ENCODE data around the gene RRP8. TPM values are rescaled to one million over a fixed set of nuclear protein-coding genes. Genes with fewer than 3 reads are reported as not detected.

RRP8 gene
- total RNA-seq, 1 experiment from 2014 or later: 17.8 TPM

DNA sequence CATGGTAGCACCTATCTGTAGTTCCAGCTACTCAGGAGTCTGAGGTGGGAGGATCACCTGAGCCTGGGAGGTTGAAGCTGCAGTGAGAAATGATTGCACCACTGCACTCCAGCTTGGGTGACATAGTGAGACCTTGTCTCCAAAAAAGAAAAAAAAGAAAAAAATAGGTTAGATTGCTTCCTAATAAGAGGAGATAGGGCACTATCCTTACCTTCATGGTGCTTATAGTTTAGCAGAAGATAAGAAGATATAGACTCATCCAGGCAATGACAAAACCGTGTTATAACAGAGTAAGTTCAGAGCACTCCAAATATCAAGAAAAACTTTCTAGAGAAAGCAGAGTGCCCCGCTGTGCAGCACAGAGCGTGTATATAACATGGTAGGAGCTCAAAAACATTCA lies 42.1 kb downstream of the RRP8 start:
- intact Hi-C loops (cut with micrococcal nuclease): no loop called here
- Histone ChIP-seq H3K79me2 (ENCODE audit: insufficient read depth, low read length) (no peaks in the 10 kb centered on the region), H3K27me3 (ENCODE audit: insufficient read depth, low read length) (no peaks in the 10 kb centered on the region), H3K9ac (ENCODE audit: low read length) (no peak overlapping the region), H3K9me2 (ENCODE audit: insufficient read depth) (no peaks in the 10 kb centered on the region), H3K4me2 (ENCODE audit: low read length) (no peak overlapping the region), H3K4me3 (replicated peaks in 1 of 2; ENCODE audit: low read depth in 1 of 2, low read length in 2 of 2) (no peak overlapping the region), H2AFZ (ENCODE audit: low read depth, low read length, poor library complexity, severe bottlenecking) (no peak overlapping the region), H3K4me1 (ENCODE audit: control insufficient read depth in 1 of 2, insufficient read depth in 2 of 2, low read length in 2 of 2) (peaks cover 0 to 6% of the 10 kb centered on the region in 2 experiments; a peak in 1 of 4 replicates), H3K27ac (ENCODE audit: low read depth, low read length) (no peak overlapping the region), H3K9me3 (ENCODE audit: control insufficient read depth in 1 of 2, insufficient read depth in 1 of 2, low read depth in 1 of 2, low read length in 2 of 2) (no peaks in the 10 kb centered on the region), H3K36me3 (ENCODE audit: control insufficient read depth in 1 of 2, insufficient read depth in 2 of 2, low read length in 2 of 2) (no peaks in the 10 kb centered on the region; a peak in 1 of 4 replicates), H4K20me1 (ENCODE audit: insufficient read depth) (no peaks in the 10 kb centered on the region)
- no peak for ATAC-seq
- no TSS peak for BruUV-seq (replicated peaks)
- DNase-seq (ENCODE audit: low read depth, low spot score): no peak
- ChIA-PET POLR2A (no interaction called here), RAD21 (ENCODE audit: low non-redundant PET in 1 of 2, low total read pairs in 2 of 2, uncharacterized antibody in 2 of 2, unreplicated experiment in 2 of 2) (no interaction called here), CTCF (no interaction called here)
- TF ChIP-seq ZFX (IDR thresholded peaks at IDR 0.05) (no peak), ZNF274 (IDR thresholded peaks at IDR 0.05; ENCODE audit: low read depth, low read length) (no peak), EZH2 (IDR thresholded peaks at IDR 0.05) (no peak), ZBTB33 (IDR thresholded peaks at IDR 0.05; ENCODE audit: extremely low read depth, insufficient replicate concordance, low read length) (no peak), FOSL1 (IDR thresholded peaks at IDR 0.05; ENCODE audit: low read depth) (no peak), SIN3A (IDR thresholded peaks at IDR 0.05; ENCODE audit: low read depth) (no peak), POLR2A (IDR thresholded peaks at IDR 0.05; ENCODE audit: borderline replicate concordance, extremely low read depth, insufficient read depth, insufficient read length) (no peak), CEBPB (IDR thresholded peaks at IDR 0.05; ENCODE audit: low read depth) (no peak), EGR1 (IDR thresholded peaks at IDR 0.05; ENCODE audit: low read depth) (no peak), JUND (IDR thresholded peaks at IDR 0.05) (no peak), SP1 (IDR thresholded peaks at IDR 0.05; ENCODE audit: low read depth) (no peak), SRF (IDR thresholded peaks at IDR 0.05; ENCODE audit: low read depth) (no peak), YY1 (IDR thresholded peaks at IDR 0.05; ENCODE audit: extremely low read depth, insufficient replicate concordance, low read depth, low read length) (no peak), REST (IDR thresholded peaks at IDR 0.05; ENCODE audit: low read depth) (no peak), ELF1 (IDR thresholded peaks at IDR 0.05; ENCODE audit: borderline replicate concordance, low read depth) (no peak), EZH2phosphoT487 (IDR thresholded peaks at IDR 0.05; ENCODE audit: borderline replicate concordance) (no peak), RAD21 (IDR thresholded peaks at IDR 0.05; ENCODE audit: low read depth) (no peak), CBX3 (IDR thresholded peaks at IDR 0.05; ENCODE audit: low read depth) (no peak)
- TF ChIP-seq, protein P1, sequence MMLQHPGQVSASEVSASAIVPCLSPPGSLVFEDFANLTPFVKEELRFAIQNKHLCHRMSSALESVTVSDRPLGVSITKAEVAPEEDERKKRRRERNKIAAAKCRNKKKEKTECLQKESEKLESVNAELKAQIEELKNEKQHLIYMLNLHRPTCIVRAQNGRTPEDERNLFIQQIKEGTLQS (IDR thresholded peaks at IDR 0.05): no peak
- TF ChIP-seq, protein P2, sequence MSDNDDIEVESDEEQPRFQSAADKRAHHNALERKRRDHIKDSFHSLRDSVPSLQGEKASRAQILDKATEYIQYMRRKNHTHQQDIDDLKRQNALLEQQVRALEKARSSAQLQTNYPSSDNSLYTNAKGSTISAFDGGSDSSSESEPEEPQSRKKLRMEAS (IDR thresholded peaks at IDR 0.05): no peak

Data from HCT116 (cell line).